CD4-positive, alpha-beta T cell (primary cell): ENCODE measurements around the gene PSMC4. TPM values are rescaled to one million over a fixed set of nuclear protein-coding genes. Genes with fewer than 3 reads are reported as not detected.

Experiments used
- ATAC-seq: fragments of 200-7000 bp; cut with Tn5 transposase; one replicate; pipeline ENCODE4 v1.10.0; 2022; ENCODE audit warnings: mild to moderate bottlenecking; ENCODE audit not compliant: poor library complexity
- CTCF ChIA-PET: fragments of 350-600 bp; sonication (Branson Sonifier 250); formaldehyde crosslinking; loops from one replicate; lab custom pipeline; 2021; ENCODE audit warnings: antibody characterized with exemption, inconsistent platforms; lab: Charles Lee
- POLR2A ChIA-PET: fragments of 350-600 bp; sonication (Branson Sonifier 250); formaldehyde crosslinking; loops from one replicate; lab custom pipeline; 2021; ENCODE audit warnings: antibody characterized with exemption, inconsistent platforms; lab: Charles Lee
- DNase-seq, 14 experiments: peaks; one replicate each; pipeline ENCODE4 v3.0.0-alpha.2; 2013 to 2020; ENCODE audit warnings: mixed read lengths in 2 of 14
- H3K27ac ChIP-seq, 2 donors: one replicate each; pipeline versions ENCODE4 v1.5.1 to v1.7.0; 2013; ENCODE audit warnings: low read length in 2 of 2, low read depth in 1 of 2, mild to moderate bottlenecking in 1 of 2
- H3K27me3 ChIP-seq, 2 experiments: 1 replicate in 1 of 2; 2 replicates in 1 of 2; pipeline versions ENCODE4 v1.6.1 to v1.7.0; 2013; ENCODE audit warnings: low read length in 2 of 2, control low read depth in 1 of 2, mild to moderate bottlenecking in 1 of 2, moderate library complexity in 1 of 2; ENCODE audit not compliant: insufficient read depth in 2 of 2, control insufficient read depth in 1 of 2
- H3K36me3 ChIP-seq: one replicate; pipeline ENCODE4 v1.6.1; 2013; ENCODE audit warnings: low read length, control low read depth; ENCODE audit not compliant: insufficient read depth
- H3K4me1 ChIP-seq: one replicate; pipeline ENCODE4 v1.6.1; 2013; ENCODE audit warnings: low read length, control low read depth; ENCODE audit not compliant: insufficient read depth
- H3K4me3 ChIP-seq: one replicate; pipeline ENCODE4 v1.5.1; 2013; ENCODE audit warnings: mild to moderate bottlenecking, low read length, moderate library complexity
- H3K9me3 ChIP-seq, 2 experiments: 1 replicate in 1 of 2; 2 replicates in 1 of 2; pipeline versions ENCODE4 v1.6.1 to v1.7.0; 2013; ENCODE audit warnings: low read length in 2 of 2, mild to moderate bottlenecking in 2 of 2, control low read depth in 1 of 2, moderate library complexity in 1 of 2; ENCODE audit not compliant: control insufficient read depth in 1 of 2, insufficient read depth in 1 of 2
- H3K27ac Mint-ChIP-seq: one replicate; pipeline ENCODE4 v1.8.0; 2020; ENCODE audit warnings: mixed read lengths
- H3K27me3 Mint-ChIP-seq: one replicate; pipeline ENCODE4 v1.8.0; 2021; ENCODE audit warnings: mixed read lengths
- H3K36me3 Mint-ChIP-seq: one replicate; pipeline ENCODE4 v1.8.0; 2021; ENCODE audit warnings: low read depth, mixed read lengths
- H3K4me1 Mint-ChIP-seq: one replicate; pipeline ENCODE4 v1.8.0; 2021; ENCODE audit warnings: low read depth, mixed read lengths
- H3K4me3 Mint-ChIP-seq: one replicate; pipeline ENCODE4 v1.8.0; 2020; ENCODE audit warnings: mild to moderate bottlenecking, mixed read lengths
- H3K9me3 Mint-ChIP-seq: one replicate; pipeline ENCODE4 v1.8.0; 2020; ENCODE audit warnings: mixed read lengths
- intact Hi-C, 2 experiments: fragments of 100-400 bp; cut with DNase I in 1 of 2; cut with micrococcal nuclease in 1 of 2; formaldehyde crosslinking; loops; one replicate each; pipeline versions ENCODE4 v1.15.1 to v1.9.0; 2023 to 2025; cut with DNase I, micrococcal nuclease
- total RNA-seq, 174 experiments: library from RNA in 2 of 174; stranded (reverse) in 2 of 174; gene quantifications; one replicate each; pipeline ENCODE4 v1.2.3 and lab custom pipeline; 2021 to 2026
- TF ChIP-seq, protein P1 (sequence below): fragments of 200-600 bp; IDR thresholded peaks from one replicate; pipeline ENCODE4 v1.8.0; 2022; ENCODE audit warnings: antibody characterized with exemption, mild to moderate bottlenecking

PSMC4 gene
- total RNA-seq, 2 experiments from 2014 or later = 61.3 to 67.4 TPM

- no peaks in the 10 kb centered on the region for H3K9me3 ChIP-seq
- peaks cover 33% of the 10 kb centered on the region for H3K36me3 ChIP-seq
- POLR2A ChIA-PET = interaction anchor here (0.5 to 4.4 kb wide), 33 partner anchors 9 to 535 kb away, joined by 3 to 172 read pairs (median 6); partner anchors contain the start of genes DYRK1B, FBL, RPS16 and ZNF546
- intact Hi-C loops = loop anchor here (1.0 to 5.0 kb wide), 5 partner anchors 29 to 173 kb away; partner anchors contain the start of gene DYRK1B (in 1 of the 2)
- H3K4me1 Mint-ChIP-seq = peaks cover 58% of the 10 kb centered on the region
- CTCF ChIA-PET = interaction anchor here (0.6 to 2.4 kb wide), 33 partner anchors 9 to 1712 kb away, joined by 3 to 19 read pairs (median 6); partner anchors contain the start of genes DYRK1B, ZNF546, ZNF780A and ZNF780B
- H3K27ac ChIP-seq = peak overlapping the region; percentile 87 to 91
- peak overlapping the region; percentile 98 for H3K4me3 Mint-ChIP-seq
- TF ChIP-seq, protein P1, sequence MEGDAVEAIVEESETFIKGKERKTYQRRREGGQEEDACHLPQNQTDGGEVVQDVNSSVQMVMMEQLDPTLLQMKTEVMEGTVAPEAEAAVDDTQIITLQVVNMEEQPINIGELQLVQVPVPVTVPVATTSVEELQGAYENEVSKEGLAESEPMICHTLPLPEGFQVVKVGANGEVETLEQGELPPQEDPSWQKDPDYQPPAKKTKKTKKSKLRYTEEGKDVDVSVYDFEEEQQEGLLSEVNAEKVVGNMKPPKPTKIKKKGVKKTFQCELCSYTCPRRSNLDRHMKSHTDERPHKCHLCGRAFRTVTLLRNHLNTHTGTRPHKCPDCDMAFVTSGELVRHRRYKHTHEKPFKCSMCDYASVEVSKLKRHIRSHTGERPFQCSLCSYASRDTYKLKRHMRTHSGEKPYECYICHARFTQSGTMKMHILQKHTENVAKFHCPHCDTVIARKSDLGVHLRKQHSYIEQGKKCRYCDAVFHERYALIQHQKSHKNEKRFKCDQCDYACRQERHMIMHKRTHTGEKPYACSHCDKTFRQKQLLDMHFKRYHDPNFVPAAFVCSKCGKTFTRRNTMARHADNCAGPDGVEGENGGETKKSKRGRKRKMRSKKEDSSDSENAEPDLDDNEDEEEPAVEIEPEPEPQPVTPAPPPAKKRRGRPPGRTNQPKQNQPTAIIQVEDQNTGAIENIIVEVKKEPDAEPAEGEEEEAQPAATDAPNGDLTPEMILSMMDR = no peak
- no peaks in the 10 kb centered on the region for H3K9me3 Mint-ChIP-seq
- H3K27ac Mint-ChIP-seq = peak overlapping the region; percentile 97
- no peaks in the 10 kb centered on the region for H3K27me3 Mint-ChIP-seq
- H3K4me3 ChIP-seq = peak overlapping the region; percentile 77
- peak; percentile 24 for ATAC-seq
- DNase-seq = no peak
- no peaks in the 10 kb centered on the region for H3K27me3 ChIP-seq
- H3K36me3 Mint-ChIP-seq = peaks cover 40% of the 10 kb centered on the region
- peaks cover 51% of the 10 kb centered on the region for H3K4me1 ChIP-seq
Measured at GRCh38 chr19:39970425-39970674, 615 bp upstream of the PSMC4 start.

- ATAC-seq = no peak
- Histone ChIP-seq H3K9me3 (no peaks in the 10 kb centered on the region), H3K4me1 (peaks cover 51% of the 10 kb centered on the region), H3K27ac (peak overlapping the region; percentile 81 to 91), H3K36me3 (peaks cover 38% of the 10 kb centered on the region), H3K27me3 (no peaks in the 10 kb centered on the region), H3K4me3 (peak overlapping the region; percentile 77)
- no peaks in the 10 kb centered on the region for H3K9me3 Mint-ChIP-seq
- H3K36me3 Mint-ChIP-seq = peaks cover 50% of the 10 kb centered on the region
- intact Hi-C loops = loop anchor here (1.0 to 5.0 kb wide), 5 partner anchors 25 to 174 kb away; partner anchors contain the start of gene DYRK1B (in 1 of the 2)
- TF ChIP-seq, protein P1 = no peak
- DNase-seq = no peak
- peak overlapping the region; percentile 97 for H3K27ac Mint-ChIP-seq
- no peaks in the 10 kb centered on the region for H3K27me3 Mint-ChIP-seq
- H3K4me3 Mint-ChIP-seq = peak overlapping the region; percentile 98
- POLR2A ChIA-PET = interaction anchor here (0.6 to 4.4 kb wide), 24 partner anchors 7 to 1597 kb away, joined by 3 to 172 read pairs (median 12); partner anchors contain the start of genes DYRK1B, PSMD8, ZNF546 and ZNF780A
- H3K4me1 Mint-ChIP-seq = peaks cover 58% of the 10 kb centered on the region
- CTCF ChIA-PET = interaction anchor here (0.7 to 2.4 kb wide), 28 partner anchors 9 to 282 kb away, joined by 3 to 19 read pairs (median 6); partner anchors contain the start of genes DYRK1B, ZNF546, ZNF780A and ZNF780B
Measured at GRCh38 chr19:39971380-39972035, 543 bp downstream of the PSMC4 start.

DNA sequence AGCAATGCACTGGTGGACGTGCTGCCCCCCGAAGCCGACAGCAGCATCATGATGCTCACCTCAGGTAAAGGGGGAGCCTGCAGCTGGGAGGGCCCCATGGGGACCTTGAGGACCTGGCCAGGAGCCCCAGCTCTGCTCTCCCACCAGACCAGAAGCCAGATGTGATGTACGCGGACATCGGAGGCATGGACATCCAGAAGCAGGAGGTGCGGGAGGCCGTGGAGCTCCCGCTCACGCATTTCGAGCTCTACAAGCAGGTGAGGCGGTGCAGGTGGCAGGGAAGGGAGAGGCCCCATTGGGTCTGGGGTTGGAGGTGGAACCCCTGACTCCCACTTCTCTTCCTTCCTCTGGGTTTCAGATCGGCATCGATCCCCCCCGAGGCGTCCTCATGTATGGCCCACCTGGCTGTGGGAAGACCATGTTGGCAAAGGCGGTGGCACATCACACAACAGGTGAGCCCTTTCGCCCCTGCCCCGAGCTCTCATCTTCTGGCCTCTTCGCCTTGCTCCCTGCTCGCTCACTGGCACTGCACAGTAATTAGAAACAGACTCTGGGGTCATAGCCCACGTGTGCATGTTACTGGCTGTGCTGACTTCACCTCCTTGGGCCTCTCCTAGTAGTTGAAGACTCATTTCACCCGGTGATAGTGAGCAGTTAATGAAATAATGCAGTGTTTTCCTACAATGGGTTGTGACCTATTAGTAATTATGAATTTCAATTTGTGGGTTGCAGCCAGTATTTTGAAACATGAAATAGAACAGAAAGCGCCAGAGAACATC is 3.6 kb downstream of the PSMC4 start:
- POLR2A ChIA-PET = no interaction called here

More for the DNA sequence above, 3.6 kb downstream of the PSMC4 start:
- DNase-seq (peak in 1 of 14 experiments; percentile 32), ATAC-seq (no peak)
- Histone ChIP-seq H3K36me3 (peaks cover 65% of the 10 kb centered on the region), H3K4me3 (no peak overlapping the region), H3K4me1 (peaks cover 35% of the 10 kb centered on the region), H3K27ac (no peak overlapping the region), H3K9me3 (no peaks in the 10 kb centered on the region), H3K27me3 (no peaks in the 10 kb centered on the region)
- H3K27ac Mint-ChIP-seq = no peak overlapping the region
- H3K36me3 Mint-ChIP-seq = peaks cover 77% of the 10 kb centered on the region
- no peaks in the 10 kb centered on the region for H3K9me3 Mint-ChIP-seq
- TF ChIP-seq, protein P1 = no peak
- H3K27me3 Mint-ChIP-seq = no peaks in the 10 kb centered on the region
- intact Hi-C loops = loop anchor here (5.0 kb wide), 3 partner anchors 67 to 177 kb away; partner anchors contain the start of gene DYRK1B (in 1 of the 2)
- CTCF ChIA-PET = no interaction called here
- peaks cover 37% of the 10 kb centered on the region for H3K4me1 Mint-ChIP-seq
- H3K4me3 Mint-ChIP-seq = peak overlapping the region; percentile 51
